PC-9 (cell line): Measurements from ENCODE around the gene FAF1. TPM values are rescaled to one million over a fixed set of nuclear protein-coding genes. Genes with fewer than 3 reads are reported as not detected.

Experiments
- BruUV-seq: library from RNA; stranded (reverse); fragments of 400-500 nt; replicated peaks from 2 replicates; lab custom pipeline; 2021; lab: Mats Ljungman, UMichigan
- CTCF ChIA-PET: fragments of 300-600 bp; sonication (Branson Sonifier 250); formaldehyde crosslinking; loops from one replicate; lab custom pipeline; 2022; ENCODE audit warnings: antibody characterized with exemption; lab: Charles Lee
- POLR2A ChIA-PET: fragments of 300-600 bp; sonication (Branson Sonifier 250); formaldehyde crosslinking; loops from one replicate; lab custom pipeline; 2022; ENCODE audit warnings: antibody characterized with exemption; ENCODE audit not compliant: unreplicated experiment; lab: Charles Lee
- DNase-seq, 2 experiments: peaks; one replicate each; pipeline versions ENCODE4 v3.0.0 to v3.0.0-alpha.2; 2015 to 2022; ENCODE audit warnings: mixed read lengths in 1 of 2
- H2AFZ ChIP-seq: fragments of 200-600 bp; sonication (generic); 2 replicates; pipeline ENCODE4 v1.8.1; 2017; ENCODE audit warnings: antibody characterized with exemption
- H3F3A ChIP-seq: fragments of 200-600 bp; sonication (generic); 2 replicates; pipeline ENCODE4 v1.8.1; 2017; ENCODE audit warnings: antibody characterized with exemption, mild to moderate bottlenecking, low read depth; ENCODE audit not compliant: insufficient read depth
- H3K27ac ChIP-seq: fragments of 200-600 bp; sonication (generic); 2 replicates; pipeline ENCODE4 v1.6.1; 2016; ENCODE audit warnings: mixed run types
- H3K27me3 ChIP-seq: fragments of 200-600 bp; sonication (generic); 2 replicates; pipeline ENCODE4 v1.6.1; 2016; ENCODE audit warnings: low read depth, mixed run types; ENCODE audit not compliant: insufficient read depth
- H3K36me3 ChIP-seq: fragments of 200-600 bp; sonication (generic); 2 replicates; pipeline ENCODE4 v1.6.1; 2016; ENCODE audit warnings: low read depth, mixed run types
- H3K4me1 ChIP-seq: fragments of 200-600 bp; sonication (generic); replicated peaks from 2 replicates; pipeline ENCODE4 v1.6.1; 2016; ENCODE audit warnings: mixed run types; ENCODE audit not compliant: insufficient read depth
- H3K4me2 ChIP-seq: fragments of 200-600 bp; sonication (generic); 2 replicates; pipeline ENCODE4 v1.6.1; 2017; ENCODE audit warnings: mixed run types
- H3K4me3 ChIP-seq: fragments of 200-600 bp; sonication (generic); 2 replicates; pipeline ENCODE4 v1.6.1; 2016; ENCODE audit warnings: mixed run types
- H3K79me2 ChIP-seq: fragments of 200-600 bp; sonication (generic); 2 replicates; pipeline ENCODE4 v1.6.1; 2017; ENCODE audit warnings: low read depth, mixed run types
- H3K9me2 ChIP-seq: fragments of 200-600 bp; sonication (generic); 2 replicates; pipeline ENCODE4 v1.8.1; 2017; ENCODE audit warnings: mild to moderate bottlenecking; ENCODE audit not compliant: insufficient read depth
- H3K9me3 ChIP-seq: fragments of 200-600 bp; sonication (generic); 2 replicates; pipeline ENCODE4 v1.8.1; 2016; ENCODE audit warnings: low read depth; ENCODE audit not compliant: insufficient read depth
- H4K20me1 ChIP-seq: fragments of 200-600 bp; sonication (generic); 2 replicates; pipeline ENCODE4 v1.8.1; 2017; ENCODE audit not compliant: insufficient read depth
- CTCF ChIP-seq: fragments of 200-600 bp; sonication (generic); conservative IDR thresholded peaks from 2 replicates; pipeline ENCODE4 v1.6.1; 2017; ENCODE audit warnings: mixed run types, antibody characterized with exemption, mild to moderate bottlenecking, moderate library complexity
- EZH2 ChIP-seq: fragments of 200-600 bp; sonication (generic); IDR thresholded peaks from 2 replicates; pipeline ENCODE4 v1.8.0; 2017; ENCODE audit warnings: antibody characterized with exemption, low read depth
- intact Hi-C: fragments of 100-400 bp; cut with micrococcal nuclease; formaldehyde crosslinking; loops from one replicate; pipeline ENCODE4 v1.10.0; 2022; ENCODE audit not compliant: unreplicated experiment
- total RNA-seq: library from RNA; stranded (reverse); gene quantifications from 2 replicates; pipeline ENCODE4 v1.2.3, GENCODE V29; 2021

The FAF1 gene
- total RNA-seq, 1 experiment from 2014 or later = 105 TPM

DNA sequence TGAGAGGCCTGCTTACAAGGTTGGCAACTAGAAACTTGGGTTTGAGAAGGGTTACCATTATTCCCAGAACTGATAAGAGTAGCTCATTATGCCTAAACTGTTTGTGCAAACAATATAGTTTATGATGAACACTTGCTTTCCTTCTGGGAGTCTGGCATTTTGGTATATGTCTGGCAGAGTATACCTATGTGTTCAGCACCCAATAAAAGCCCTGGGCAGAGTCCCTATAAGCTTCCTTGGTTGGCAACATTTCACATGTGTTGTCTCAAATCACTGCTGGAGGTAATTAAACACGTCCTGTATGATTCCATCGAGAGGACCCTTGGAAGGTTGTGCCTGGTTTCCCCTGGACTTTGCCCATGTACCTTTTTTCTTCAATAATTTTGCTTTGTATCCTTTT lies 497.1 kb downstream of the FAF1 start:
- BruUV-seq = no TSS peak
- Histone ChIP-seq H3K4me3 (no peak overlapping the region), H2AFZ (no peak overlapping the region), H3K36me3 (no peaks in the 10 kb centered on the region; the same call in 1 of the 2 replicates), H3K9me2 (no peaks in the 10 kb centered on the region), H3F3A (no peaks in the 10 kb centered on the region), H4K20me1 (no peaks in the 10 kb centered on the region), H3K79me2 (no peaks in the 10 kb centered on the region), H3K27me3 (no peaks in the 10 kb centered on the region), H3K9me3 (no peaks in the 10 kb centered on the region), H3K4me1 (no peaks in the 10 kb centered on the region), H3K4me2 (no peak overlapping the region), H3K27ac (no peak overlapping the region)
- ChIA-PET POLR2A (no interaction called here), CTCF (no interaction called here)
- TF ChIP-seq EZH2 = no peak
- no peak for TF ChIP-seq CTCF
- intact Hi-C loops = no loop called here
- DNase-seq = no peak

DNA sequence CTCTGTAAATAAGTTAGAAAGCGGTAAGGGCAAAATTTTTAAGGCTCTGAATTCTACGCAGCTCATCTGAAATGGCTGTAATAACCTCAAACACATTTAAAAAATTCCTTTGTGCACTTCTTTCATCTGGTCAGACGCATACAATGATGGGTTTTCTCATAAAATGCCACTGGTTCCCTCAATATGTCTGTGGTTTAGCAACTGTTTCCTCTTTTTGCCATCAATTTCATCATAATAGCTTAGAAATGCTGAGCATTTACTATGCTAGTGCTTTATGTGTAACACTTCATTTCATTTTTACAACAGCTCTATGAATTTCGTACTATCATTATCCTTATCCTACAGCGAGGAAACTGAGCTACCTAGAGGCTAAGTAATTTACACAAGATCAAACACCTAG lies 501.6 kb downstream of the FAF1 start:
- ChIA-PET POLR2A (interaction anchor here (0.6 kb wide), 1 partner anchor 14 kb away, joined by 6 read pairs; no protein-coding TSS in a partner anchor), CTCF (no interaction called here)
- Histone ChIP-seq H3K4me1 (no peaks in the 10 kb centered on the region), H3K36me3 (no peaks in the 10 kb centered on the region; the same call in 1 of the 2 replicates), H2AFZ (no peak overlapping the region), H3K4me2 (no peak overlapping the region), H3K4me3 (no peak overlapping the region), H3F3A (no peaks in the 10 kb centered on the region), H3K79me2 (no peaks in the 10 kb centered on the region), H3K9me3 (no peaks in the 10 kb centered on the region), H4K20me1 (no peaks in the 10 kb centered on the region), H3K27me3 (no peaks in the 10 kb centered on the region), H3K9me2 (no peaks in the 10 kb centered on the region), H3K27ac (no peak overlapping the region)
- no peak for DNase-seq
- no TSS peak for BruUV-seq
- intact Hi-C loops = no loop called here
- no peak for TF ChIP-seq EZH2
- no peak for TF ChIP-seq CTCF

DNA sequence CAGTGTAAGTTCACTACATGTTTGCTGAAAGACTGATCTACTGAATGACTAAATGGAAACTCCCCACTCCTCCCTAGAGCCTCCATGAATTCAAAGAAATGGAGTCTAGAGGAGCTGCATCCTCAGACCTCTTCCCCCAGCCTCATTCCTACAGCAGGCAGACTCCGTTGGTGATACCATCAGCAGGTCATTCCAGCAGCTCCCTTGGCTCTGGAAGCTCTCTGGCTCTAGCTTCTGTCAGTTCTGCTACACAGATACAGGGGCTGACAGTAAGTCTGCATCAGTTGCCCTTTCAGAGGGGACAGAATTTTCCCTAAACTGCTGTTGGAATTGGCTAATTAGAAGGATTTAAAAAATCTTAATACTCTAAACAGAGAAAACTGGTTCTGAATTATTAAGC lies 505.2 kb downstream of the FAF1 start:
- Histone ChIP-seq H3K27ac (no peak overlapping the region), H3K4me1 (no peaks in the 10 kb centered on the region), H3K4me3 (no peak overlapping the region), H3K4me2 (no peak overlapping the region), H3K9me2 (no peaks in the 10 kb centered on the region), H3K27me3 (no peaks in the 10 kb centered on the region), H3F3A (no peaks in the 10 kb centered on the region), H3K79me2 (no peaks in the 10 kb centered on the region), H4K20me1 (no peaks in the 10 kb centered on the region), H2AFZ (no peak overlapping the region), H3K36me3 (no peaks in the 10 kb centered on the region), H3K9me3 (no peaks in the 10 kb centered on the region)
- TF ChIP-seq CTCF (no peak), EZH2 (no peak)
- ChIA-PET POLR2A (interaction anchor here (0.6 kb wide), 1 partner anchor 467 kb away, joined by 3 read pairs; no protein-coding TSS in a partner anchor), CTCF (no interaction called here)
- intact Hi-C loops = no loop called here
- BruUV-seq = no TSS peak
- DNase-seq = no peak
